K562 (cell line): ENCODE measurements around the gene PTTG1IP. TPM values are rescaled to one million over a fixed set of nuclear protein-coding genes. Genes with fewer than 3 reads are reported as not detected.

Source experiments
- ATF4 ChIP-seq: fragments of 450-650 bp; formaldehyde crosslinking; IDR thresholded peaks from 2 replicates; pipeline ENCODE4 v1.4.0; 2022; ENCODE audit warnings: mild to moderate bottlenecking, moderate library complexity
- CCAR2 ChIP-seq: fragments of 200-400 bp; formaldehyde crosslinking; IDR thresholded peaks from 2 replicates; pipeline ENCODE4 v1.6.1; 2017; ENCODE audit warnings: mild to moderate bottlenecking, low read depth, low read length
- CEBPG ChIP-seq, 3 experiments: fragments of 200-800 bp in 1 of 3; sonication (Bioruptor generic) in 1 of 3; sonication (generic) in 1 of 3; formaldehyde crosslinking in 1 of 3; IDR thresholded peaks in 2 of 3; conservative IDR thresholded peaks in 1 of 3; 2 replicates each; pipeline versions ENCODE4 v1.6.1 to v1.8.0; 2016 to 2022; ENCODE audit warnings: missing compliant biosample characterization in 2 of 3, missing genetic modification characterization in 2 of 3, mild to moderate bottlenecking in 1 of 3, missing genetic modification reagents in 1 of 3
- DIDO1 ChIP-seq: fragments of 450-650 bp; IDR thresholded peaks from 2 replicates; pipeline ENCODE4 v1.6.1; 2016; ENCODE audit warnings: low read depth, missing biosample characterization, missing genetic modification characterization
- GABPA ChIP-seq: fragments of 200-800 bp; sonication (Bioruptor generic); conservative IDR thresholded peaks from 2 replicates; pipeline ENCODE4 v1.6.1; 2016; ENCODE audit warnings: low read depth, missing genetic modification characterization, missing compliant biosample characterization
- KAT8 ChIP-seq: fragments of 450-650 bp; IDR thresholded peaks from 2 replicates; pipeline ENCODE4 v1.6.1; 2016; ENCODE audit warnings: low read depth, mild to moderate bottlenecking
- L3MBTL2 ChIP-seq: fragments of 450-650 bp; IDR thresholded peaks from 2 replicates; pipeline ENCODE4 v1.6.1; 2016; ENCODE audit warnings: mild to moderate bottlenecking, moderate library complexity
- MTA1 ChIP-seq: fragments of 450-650 bp; IDR thresholded peaks from 2 replicates; pipeline ENCODE4 v1.6.1; 2017; ENCODE audit warnings: borderline replicate concordance
- NR2C1 ChIP-seq, 2 experiments: fragments of 450-650 bp; IDR thresholded peaks; 2 replicates each; pipeline ENCODE4 v1.6.1; 2017; ENCODE audit warnings: mild to moderate bottlenecking in 2 of 2, antibody characterized with exemption in 1 of 2, inconsistent platforms in 1 of 2, missing compliant biosample characterization in 1 of 2, missing genetic modification characterization in 1 of 2
- NR2C2 ChIP-seq, 2 experiments: fragments of 200-800 bp in 1 of 2; sonication (Bioruptor generic) in 1 of 2; sonication (generic) in 1 of 2; formaldehyde crosslinking in 1 of 2; IDR thresholded peaks; 2 replicates each; pipeline versions ENCODE4 v1.6.1 to v1.8.0; 2016 to 2022; ENCODE audit warnings: mild to moderate bottlenecking in 1 of 2, missing compliant biosample characterization in 1 of 2, missing genetic modification characterization in 1 of 2, missing genetic modification reagents in 1 of 2
- POLR3G ChIP-seq: IDR thresholded peaks from 2 replicates; pipeline ENCODE4 v1.6.1; 2011; ENCODE audit not compliant: insufficient read length, insufficient replicate concordance; ENCODE audit errors: extremely low read depth
- RHOXF2B ChIP-seq: fragments of 250-450 bp; sonication (Bioruptor Pico); conservative IDR thresholded peaks from 2 replicates; pipeline ENCODE4 v1.5.1; 2021
- SOX6 ChIP-seq: fragments of 450-650 bp; IDR thresholded peaks from 2 replicates; pipeline ENCODE4 v1.6.1; 2014; ENCODE audit warnings: mild to moderate bottlenecking
- U2AF1 ChIP-seq: fragments of 200-400 bp; formaldehyde crosslinking; optimal IDR thresholded peaks from 2 replicates; pipeline ENCODE3; 2017; ENCODE audit warnings: mild to moderate bottlenecking, low read depth, low read length, moderate library complexity
- ZNF12 ChIP-seq: sonication (generic); formaldehyde crosslinking; IDR thresholded peaks from 2 replicates; pipeline ENCODE4 v1.4.0; 2020; ENCODE audit warnings: mild to moderate bottlenecking, missing genetic modification reagents
- ZNF668 ChIP-seq: fragments of 250-450 bp; sonication (Bioruptor Pico); IDR thresholded peaks from 2 replicates; pipeline ENCODE4 v1.8.0; 2022; ENCODE audit warnings: mild to moderate bottlenecking, inconsistent platforms
- polyA plus RNA-seq, 8 experiments: library from polyadenylated mRNA; depleted of rRNA in 4 of 8; stranded (reverse) in 5 of 8; unstranded in 3 of 8; fragments of >200 nt; fragmentation: Nextera tagmentation in 2 of 8; fragmentation: Illumina TruSeq in 1 of 8; extraction: Ambion mirVana in 2 of 8; extraction: Trizol in 1 of 8; gene quantifications; 2 replicates each; pipeline versions ENCODE4 v1.2.1 to v1.2.3, GENCODE V29; 2011 to 2014; ENCODE audit warnings: inconsistent platforms in 1 of 8, missing spikeins in 1 of 8
- total RNA-seq, 7 experiments: library from RNA; depleted of rRNA in 6 of 7; stranded (reverse); fragments of >200 nt in 6 of 7; fragmentation: Illumina TruSeq in 2 of 7; extraction: Trizol in 2 of 7; gene quantifications; 2 replicates each; pipeline versions ENCODE4 v1.2.1 to v1.2.3, GENCODE V29; 2011 to 2021; ENCODE audit warnings: low replicate concordance in 1 of 7
- TF ChIP-seq, protein P1 (sequence below), 2 experiments: fragments of 450-650 bp in 1 of 2; sonication (generic) in 1 of 2; formaldehyde crosslinking in 1 of 2; IDR thresholded peaks; 2 replicates each; pipeline versions ENCODE4 v1.7.1 to v1.9.0; 2016 to 2022; ENCODE audit warnings: inconsistent platforms in 1 of 2, mild to moderate bottlenecking in 1 of 2, missing genetic modification reagents in 1 of 2

The PTTG1IP gene
- total and polyA plus RNA-seq, 9 of the 15 experiments (the other 6 are each of a cell fraction or from before 2014, with no cell fraction given): 5.0 to 99.3 (median 82.4) TPM

DNA sequence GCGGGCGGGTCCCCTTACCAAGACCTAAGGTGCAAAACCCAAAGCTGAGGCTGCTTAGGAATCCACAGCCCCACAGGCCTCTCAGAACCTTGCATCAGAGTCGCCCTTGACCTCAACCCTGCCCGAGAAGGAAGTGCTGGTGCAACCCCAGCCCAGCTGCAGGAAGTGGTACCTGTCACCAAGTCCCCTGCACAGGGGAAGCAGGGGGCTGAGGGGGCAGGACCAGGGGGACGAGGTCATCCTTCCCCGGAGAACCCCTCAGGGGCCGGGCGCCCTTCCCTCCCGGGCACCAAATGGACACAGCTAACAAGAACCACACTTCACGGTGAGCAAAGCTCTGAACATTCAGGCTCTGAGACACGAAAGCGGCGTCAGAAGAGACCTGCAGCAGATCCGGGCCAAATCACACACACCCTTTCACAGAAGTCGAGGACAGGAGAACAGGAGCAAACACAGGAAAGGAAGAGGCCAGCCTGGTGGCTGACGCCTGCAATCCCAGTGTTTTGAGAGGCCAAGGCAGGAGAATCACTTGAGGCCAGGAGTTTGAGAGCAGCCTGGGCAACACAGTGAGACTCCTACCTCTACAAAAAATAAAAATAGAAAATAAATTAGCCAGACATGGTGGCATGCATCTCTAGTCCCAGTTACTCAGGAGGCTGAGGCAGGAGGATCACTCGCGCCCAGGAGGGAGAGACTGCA lies 40.8 kb upstream of the PTTG1IP start (continued):
- TF ChIP-seq, protein P1, sequence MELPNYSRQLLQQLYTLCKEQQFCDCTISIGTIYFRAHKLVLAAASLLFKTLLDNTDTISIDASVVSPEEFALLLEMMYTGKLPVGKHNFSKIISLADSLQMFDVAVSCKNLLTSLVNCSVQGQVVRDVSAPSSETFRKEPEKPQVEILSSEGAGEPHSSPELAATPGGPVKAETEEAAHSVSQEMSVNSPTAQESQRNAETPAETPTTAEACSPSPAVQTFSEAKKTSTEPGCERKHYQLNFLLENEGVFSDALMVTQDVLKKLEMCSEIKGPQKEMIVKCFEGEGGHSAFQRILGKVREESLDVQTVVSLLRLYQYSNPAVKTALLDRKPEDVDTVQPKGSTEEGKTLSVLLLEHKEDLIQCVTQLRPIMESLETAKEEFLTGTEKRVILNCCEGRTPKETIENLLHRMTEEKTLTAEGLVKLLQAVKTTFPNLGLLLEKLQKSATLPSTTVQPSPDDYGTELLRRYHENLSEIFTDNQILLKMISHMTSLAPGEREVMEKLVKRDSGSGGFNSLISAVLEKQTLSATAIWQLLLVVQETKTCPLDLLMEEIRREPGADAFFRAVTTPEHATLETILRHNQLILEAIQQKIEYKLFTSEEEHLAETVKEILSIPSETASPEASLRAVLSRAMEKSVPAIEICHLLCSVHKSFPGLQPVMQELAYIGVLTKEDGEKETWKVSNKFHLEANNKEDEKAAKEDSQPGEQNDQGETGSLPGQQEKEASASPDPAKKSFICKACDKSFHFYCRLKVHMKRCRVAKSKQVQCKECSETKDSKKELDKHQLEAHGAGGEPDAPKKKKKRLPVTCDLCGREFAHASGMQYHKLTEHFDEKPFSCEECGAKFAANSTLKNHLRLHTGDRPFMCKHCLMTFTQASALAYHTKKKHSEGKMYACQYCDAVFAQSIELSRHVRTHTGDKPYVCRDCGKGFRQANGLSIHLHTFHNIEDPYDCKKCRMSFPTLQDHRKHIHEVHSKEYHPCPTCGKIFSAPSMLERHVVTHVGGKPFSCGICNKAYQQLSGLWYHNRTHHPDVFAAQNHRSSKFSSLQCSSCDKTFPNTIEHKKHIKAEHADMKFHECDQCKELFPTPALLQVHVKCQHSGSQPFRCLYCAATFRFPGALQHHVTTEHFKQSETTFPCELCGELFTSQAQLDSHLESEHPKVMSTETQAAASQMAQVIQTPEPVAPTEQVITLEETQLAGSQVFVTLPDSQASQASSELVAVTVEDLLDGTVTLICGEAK (IDR thresholded peaks at IDR 0.05): peak; percentile 58; the same call in 1 of the 2 replicates
- TF ChIP-seq, protein P1 (CRISPR knock-in tag; IDR thresholded peaks at IDR 0.05): no peak
- TF ChIP-seq CCAR2 (no peak), KAT8 (no peak), NR2C1 (IDR thresholded peaks at IDR 0.05) (no peak; the same call in 1 of the 2 replicates), NR2C1 (tag; IDR thresholded peaks at IDR 0.05) (peak; percentile 55; the same call in 1 of the 2 replicates), ZNF12 (no peak), POLR3G (no peak), U2AF1 (no peak), CEBPG (CRISPR knock-in tag; IDR thresholded peaks at IDR 0.05) (peak; percentile 37; the same call in 1 of the 2 replicates), CEBPG (tag; conservative IDR thresholded peaks at IDR 0.05 in 1 of 2, IDR thresholded peaks at IDR 0.05 in 1 of 2) (no peak), DIDO1 (tag) (no peak), GABPA (tag) (peak; percentile 54), ATF4 (CRISPR knock-in tag) (no peak), ZNF668 (CRISPR knock-in tag) (no peak), RHOXF2B (CRISPR knock-in tag) (no peak), NR2C2 (CRISPR knock-in tag; IDR thresholded peaks at IDR 0.05) (no peak), NR2C2 (tag; IDR thresholded peaks at IDR 0.05) (peak; percentile 40; the same call in 1 of the 2 replicates), L3MBTL2 (0 out of 2 replicates have a peak, but pooled peaks have one; percentile 19), MTA1 (no peak), SOX6 (no peak)
